A549 treated with CpdA at 1 μM for 4 hours (cell line): Measurements from ENCODE around the gene ZNG1C. TPM values are rescaled to one million over a fixed set of nuclear protein-coding genes. Genes with fewer than 3 reads are reported as not detected.

Experiments
- total RNA-seq: library from RNA; stranded (reverse); fragments of 200-300 nt; extraction: Qiagen RNA extraction; gene quantifications from 5 replicates; pipeline ENCODE4 v1.2.3, GENCODE V29; 2022; ENCODE audit warnings: low read depth

Gene ZNG1C
- total RNA-seq: 58.1 to 71.3 TPM (median 66.7 TPM) in 5 replicates

DNA sequence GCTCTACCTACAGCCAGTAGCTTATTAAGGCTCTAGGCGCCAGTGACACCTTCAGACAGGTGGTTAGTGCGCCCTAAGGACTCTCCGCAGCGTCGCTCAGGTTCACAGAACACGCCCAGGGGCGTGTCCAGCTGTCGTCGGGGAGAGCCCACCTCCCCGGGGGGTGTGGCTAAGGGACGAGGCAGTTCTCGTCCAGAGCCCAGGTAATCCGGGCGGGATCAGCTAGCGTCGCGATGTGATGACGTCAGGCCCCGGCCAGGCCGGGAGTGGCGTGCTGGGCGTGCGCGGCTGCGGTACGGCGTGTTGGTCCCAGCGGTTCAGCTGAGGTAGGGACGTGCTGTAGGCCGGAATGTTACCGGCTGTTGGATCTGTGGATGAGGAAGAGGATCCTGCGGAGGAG lies at the start of gene ZNG1C:
TSS of gene ZNG1C (plus strand) at position 301 of the 400 bp plus-strand sequence. CDS start at position 350, 49 bp downstream.

DNA sequence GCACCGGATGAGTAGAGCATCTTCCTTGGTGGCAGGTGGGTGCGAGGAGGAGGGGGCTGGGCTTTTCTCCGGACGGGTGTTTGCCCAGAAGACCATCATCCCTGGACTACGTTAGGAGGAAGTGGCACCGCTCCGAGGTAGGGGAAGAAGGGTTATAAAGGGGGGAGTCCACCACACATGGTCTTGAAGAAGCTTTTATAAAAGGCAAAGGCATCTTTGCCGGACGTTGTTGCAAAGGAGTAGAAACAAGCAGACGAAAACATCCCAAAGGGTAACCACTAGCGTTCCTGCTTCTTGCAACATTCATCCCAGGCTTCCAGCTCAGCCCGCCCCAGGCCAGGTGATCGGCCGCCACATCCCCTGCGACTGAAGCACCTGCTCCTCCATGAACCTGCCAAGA lies 60.8 kb downstream of the ZNG1C start, which contains the start of gene FOXD4L3:
TSS of gene FOXD4L3 (plus strand) at position 301 of the 400 bp plus-strand sequence. CDS start at position 386, 85 bp downstream.

Other genes with a start within 250 kb of the ZNG1C start
- 0.06 to 0.24 TPM (median 0.14 TPM) in 3 of 5 replicates, not detected in the others for gene FOXD4L3, start 60.9 kb downstream of the ZNG1C start, total RNA-seq
- gene PGM5, start 114.6 kb downstream of the ZNG1C start, total RNA-seq: not detected in 5 replicates